IMR-90 (cell line): Measurements from ENCODE around the gene SETD3. TPM values are rescaled to one million over a fixed set of nuclear protein-coding genes. Genes with fewer than 3 reads are reported as not detected.

Experiments
- ATAC-seq: fragments of 200-7000 bp; cut with Tn5 transposase; 2 replicates; pipeline ENCODE4 v1.9.1; 2020; ENCODE audit warnings: low read depth, mild to moderate bottlenecking, moderate library complexity
- BruUV-seq: library from RNA; stranded (reverse); fragments of 400-500 nt; replicated peaks from 2 replicates; lab custom pipeline; 2021; lab: Mats Ljungman, UMichigan
- CTCF ChIA-PET: fragments of 300-600 bp; formaldehyde crosslinking; extraction: SDS; loops from one replicate; lab custom pipeline; 2021; ENCODE audit warnings: antibody characterized with exemption; lab: Yijun Ruan, JAX
- POLR2A ChIA-PET: fragments of 300-600 bp; sonication (Branson Sonifier 250); formaldehyde crosslinking; loops from one replicate; lab custom pipeline; 2022; ENCODE audit warnings: antibody characterized with exemption; ENCODE audit not compliant: unreplicated experiment; lab: Charles Lee
- DNase-seq: peaks from one replicate; pipeline ENCODE4 v3.0.0; 2013
- H2AFZ ChIP-seq: replicated peaks from 2 replicates; pipeline ENCODE3; 2013; ENCODE audit warnings: low read length, mild to moderate bottlenecking; ENCODE audit not compliant: poor library complexity
- H2AK5ac ChIP-seq: 2 replicates; pipeline ENCODE4 v1.6.1; 2013; ENCODE audit warnings: low read depth, low read length, inconsistent platforms
- H2AK9ac ChIP-seq: replicated peaks from 2 replicates; pipeline ENCODE3; 2013; ENCODE audit warnings: mild to moderate bottlenecking, low read depth, low read length, moderate library complexity; ENCODE audit not compliant: poor library complexity
- H2BK120ac ChIP-seq: 2 replicates; pipeline ENCODE4 v1.6.1; 2013; ENCODE audit warnings: low read depth, low read length, inconsistent platforms
- H2BK15ac ChIP-seq: 3 replicates; pipeline ENCODE4 v1.6.1; 2013; ENCODE audit warnings: low read depth, low read length, inconsistent platforms
- H2BK20ac ChIP-seq: 2 replicates; pipeline ENCODE4 v1.6.1; 2013; ENCODE audit warnings: low read depth, mild to moderate bottlenecking, inconsistent platforms, low read length, moderate library complexity
- H2BK5ac ChIP-seq: 2 replicates; pipeline ENCODE4 v1.6.1; 2013; ENCODE audit warnings: mild to moderate bottlenecking, low read depth, low read length, inconsistent platforms; ENCODE audit not compliant: poor library complexity, severe bottlenecking
- H3K14ac ChIP-seq: replicated peaks from 2 replicates; pipeline ENCODE4 v1.6.1; 2013; ENCODE audit warnings: low read depth, low read length, inconsistent platforms
- H3K18ac ChIP-seq: 2 replicates; pipeline ENCODE4 v1.6.1; 2013; ENCODE audit warnings: low read depth, low read length, control low read depth
- H3K23ac ChIP-seq: 2 replicates; pipeline ENCODE4 v1.6.1; 2013; ENCODE audit warnings: low read depth, low read length, inconsistent platforms
- H3K27ac ChIP-seq: 2 replicates; pipeline ENCODE4 v1.5.1; 2013; ENCODE audit warnings: mild to moderate bottlenecking, control low read depth, low read length; ENCODE audit not compliant: insufficient read depth
- H3K27me3 ChIP-seq: 2 replicates; pipeline ENCODE4 v1.6.1; 2013; ENCODE audit warnings: low read length; ENCODE audit not compliant: control insufficient read depth, insufficient read depth
- H3K36me3 ChIP-seq: 2 replicates; pipeline ENCODE4 v1.6.1; 2013; ENCODE audit warnings: low read length, mixed read lengths; ENCODE audit not compliant: control insufficient read depth, insufficient read depth
- H3K4ac ChIP-seq: 2 replicates; pipeline ENCODE4 v1.6.1; 2013; ENCODE audit warnings: low read depth, low read length, inconsistent platforms
- H3K4me1 ChIP-seq: 2 replicates; pipeline ENCODE4 v1.6.1; 2013; ENCODE audit warnings: low read length, mixed read lengths; ENCODE audit not compliant: control insufficient read depth, insufficient read depth
- H3K4me2 ChIP-seq: 2 replicates; pipeline ENCODE4 v1.6.1; 2013; ENCODE audit warnings: low read depth, mild to moderate bottlenecking, control low read depth, low read length, moderate library complexity
- H3K4me3 ChIP-seq: 2 replicates; pipeline ENCODE4 v1.5.1; 2013; ENCODE audit warnings: low read depth, mild to moderate bottlenecking, control low read depth, low read length, moderate library complexity; ENCODE audit not compliant: insufficient read depth
- H3K56ac ChIP-seq: 2 replicates; pipeline ENCODE4 v1.6.1; 2013; ENCODE audit warnings: low read length, inconsistent platforms; ENCODE audit not compliant: insufficient read depth; ENCODE audit errors: extremely low read depth
- H3K79me1 ChIP-seq, 2 experiments: 2 replicates each; pipeline ENCODE4 v1.6.1; 2013; ENCODE audit warnings: low read length in 2 of 2, inconsistent platforms in 1 of 2, low read depth in 1 of 2
- H3K9ac ChIP-seq: 2 replicates; pipeline ENCODE4 v1.6.1; 2013; ENCODE audit warnings: low read depth, low read length, control low read depth
- H3K9me1 ChIP-seq: 2 replicates; pipeline ENCODE4 v1.6.1; 2013; ENCODE audit warnings: low read length, inconsistent platforms; ENCODE audit not compliant: insufficient read depth
- H3K9me3 ChIP-seq: 2 replicates; pipeline ENCODE4 v1.6.1; 2013; ENCODE audit warnings: low read length; ENCODE audit not compliant: control insufficient read depth, insufficient read depth
- H4K20me1 ChIP-seq: 2 replicates; pipeline ENCODE4 v1.6.1; 2013; ENCODE audit warnings: low read length, inconsistent platforms; ENCODE audit not compliant: insufficient read depth
- H4K5ac ChIP-seq: 2 replicates; pipeline ENCODE4 v1.6.1; 2013; ENCODE audit warnings: mild to moderate bottlenecking, low read depth, low read length, control low read depth
- H4K8ac ChIP-seq, 2 experiments: 2 replicates each; pipeline ENCODE4 v1.6.1; 2013; ENCODE audit warnings: low read depth in 2 of 2, low read length in 2 of 2, control low read depth in 1 of 2, inconsistent platforms in 1 of 2
- H4K91ac ChIP-seq: 2 replicates; pipeline ENCODE4 v1.6.1; 2013; ENCODE audit warnings: low read depth, low read length, inconsistent platforms; ENCODE audit not compliant: insufficient read depth
- BHLHE40 ChIP-seq: fragments of 150-350 bp; IDR thresholded peaks from 2 replicates; pipeline ENCODE4 v1.6.1; 2016; ENCODE audit warnings: mild to moderate bottlenecking, low read depth, low read length
- CEBPB ChIP-seq: IDR thresholded peaks from 2 replicates; pipeline ENCODE4 v1.6.1; 2012; ENCODE audit warnings: low read depth, low read length, improper control_type of control experiment
- CHD1 ChIP-seq: IDR thresholded peaks from 2 replicates; pipeline ENCODE4 v1.6.1; 2012; ENCODE audit warnings: low read depth, low read length, improper control_type of control experiment
- ELK1 ChIP-seq: fragments of 150-350 bp; IDR thresholded peaks from 2 replicates; pipeline ENCODE4 v1.6.1; 2016; ENCODE audit warnings: low read depth, mild to moderate bottlenecking, low read length, moderate library complexity, borderline replicate concordance
- FOS ChIP-seq: fragments of 150-350 bp; IDR thresholded peaks from 2 replicates; pipeline ENCODE4 v1.6.1; 2016; ENCODE audit warnings: low read depth, low read length
- MAFK ChIP-seq: IDR thresholded peaks from 2 replicates; pipeline ENCODE4 v1.6.1; 2012; ENCODE audit warnings: low read depth, low read length, improper control_type of control experiment
- MAZ ChIP-seq: IDR thresholded peaks from 2 replicates; pipeline ENCODE4 v1.6.1; 2012; ENCODE audit warnings: low read depth, mild to moderate bottlenecking, low read length, improper control_type of control experiment, moderate library complexity, borderline replicate concordance
- MXI1 ChIP-seq: IDR thresholded peaks from 2 replicates; pipeline ENCODE4 v1.6.1; 2012; ENCODE audit warnings: low read depth, mild to moderate bottlenecking, low read length, moderate library complexity, borderline replicate concordance
- NFE2L2 ChIP-seq: fragments of 150-350 bp; IDR thresholded peaks from 2 replicates; pipeline ENCODE4 v1.6.1; 2016; ENCODE audit warnings: low read depth, mild to moderate bottlenecking, low read length
- POLR2A ChIP-seq: IDR thresholded peaks from 2 replicates; pipeline ENCODE4 v1.6.1; 2012; ENCODE audit warnings: mild to moderate bottlenecking, low read depth, low read length
- RAD21 ChIP-seq: IDR thresholded peaks from 2 replicates; pipeline ENCODE4 v1.6.1; 2012; ENCODE audit warnings: low read length, improper control_type of control experiment
- RCOR1 ChIP-seq: IDR thresholded peaks from 2 replicates; pipeline ENCODE4 v1.6.1; 2012; ENCODE audit warnings: mild to moderate bottlenecking, low read length, improper control_type of control experiment; ENCODE audit not compliant: insufficient replicate concordance
- RFX5 ChIP-seq: IDR thresholded peaks from 2 replicates; pipeline ENCODE4 v1.8.0; 2012; ENCODE audit warnings: low read depth, mild to moderate bottlenecking, low read length, moderate library complexity
- SMC3 ChIP-seq: fragments of 150-350 bp; IDR thresholded peaks from 2 replicates; pipeline ENCODE4 v1.6.1; 2016; ENCODE audit warnings: low read depth, mild to moderate bottlenecking, antibody characterized with exemption, low read length, moderate library complexity
- WGBS, 2 experiments: methylation state at CpG; one replicate each; pipeline versions ENCODE4 v1.1.5 to v1.1.7; 2013; ENCODE audit warnings: missing lambda C conversion rate in 2 of 2; ENCODE audit not compliant: insufficient read length in 1 of 2; ENCODE audit errors: extremely low coverage in 2 of 2; 5-methylcytosine and 5-hydroxymethylcytosine counted together
- dilution Hi-C: fragments of 300-500 bp; cut with HindIII; formaldehyde crosslinking; loops from one replicate; pipeline ENCODE4 v1.14.3; 2018; ENCODE audit warnings: low sequenced_read_pairs; ENCODE audit not compliant: unreplicated experiment
- in situ Hi-C: fragments of 300-500 bp; cut with MboI; formaldehyde crosslinking; loops from 3 replicates; pipeline ENCODE4 v1.14.3; 2019; ENCODE audit warnings: low sequenced_read_pairs, inconsistent platforms, mixed read lengths
- intact Hi-C: fragments of 100-400 bp; cut with micrococcal nuclease; formaldehyde crosslinking; loops from 2 replicates; pipeline ENCODE4 v1.10.0; 2022
- polyA plus RNA-seq, 3 experiments: library from polyadenylated mRNA; depleted of rRNA; stranded (reverse); fragments of >200 nt; gene quantifications; 2 replicates each; pipeline ENCODE4 v1.2.3, GENCODE V29; 2012; ENCODE audit warnings: low replicate concordance in 1 of 3
- total RNA-seq: library from RNA; depleted of rRNA; stranded (reverse); fragments of >200 nt; gene quantifications from 2 replicates; pipeline ENCODE4 v1.2.3, GENCODE V29; 2012
- TF ChIP-seq, protein P1 (sequence below): fragments of 150-350 bp; IDR thresholded peaks from 2 replicates; pipeline ENCODE4 v1.6.1; 2017; ENCODE audit warnings: mild to moderate bottlenecking, antibody characterized with exemption, low read length, low read depth
- TF ChIP-seq, protein P2 (sequence below): conservative IDR thresholded peaks from 2 replicates; pipeline ENCODE4 v1.5.1; 2012; ENCODE audit warnings: mild to moderate bottlenecking, low read depth, low read length, improper control_type of control experiment

SETD3 gene
- total and polyA plus RNA-seq, 2 of the 4 experiments (the other 2 are of a cell fraction), result 18.8 to 31.9 TPM

DNA sequence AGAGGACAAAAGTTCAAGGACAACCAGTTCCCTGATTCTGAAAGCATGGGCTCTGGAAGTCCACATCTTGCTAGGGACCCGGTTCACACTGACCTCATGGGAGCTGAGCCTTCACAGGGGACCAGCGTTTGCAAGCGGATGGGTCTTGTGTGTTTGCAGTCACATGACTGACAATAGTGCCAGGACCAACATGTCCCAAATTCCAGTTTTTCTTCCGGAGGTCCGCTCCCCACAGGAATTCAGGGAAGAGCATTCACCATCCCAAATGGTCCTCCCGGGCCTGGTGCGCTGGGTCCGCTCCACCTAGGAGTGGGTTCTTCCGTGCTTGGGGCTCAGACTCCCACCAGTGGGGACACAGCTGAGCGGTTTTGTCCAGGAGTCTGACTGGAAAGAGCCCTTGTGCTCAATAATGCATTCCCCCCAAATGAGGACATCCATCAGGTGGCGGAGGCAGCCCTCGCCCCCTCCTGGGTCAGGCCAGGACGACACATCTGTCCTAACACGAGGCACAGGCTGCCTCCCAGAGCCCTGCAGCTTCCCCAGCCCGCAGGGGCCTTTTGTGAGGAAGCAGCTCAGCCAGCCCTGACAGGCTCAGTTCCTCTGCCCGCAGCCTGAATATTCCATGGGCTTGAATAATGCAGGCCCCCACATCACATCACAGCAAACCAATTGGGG lies 116.9 kb downstream of the SETD3 start:
- Histone ChIP-seq H3K9me3 (no peaks in the 10 kb centered on the region), H3K79me1 (no peaks in the 10 kb centered on the region), H3K14ac (no peak overlapping the region), H3K4me3 (no peak overlapping the region), H4K8ac (no peak overlapping the region), H3K9ac (no peak overlapping the region), H2AK5ac (no peak overlapping the region), H4K20me1 (no peaks in the 10 kb centered on the region), H2AFZ (no peak overlapping the region), H3K36me3 (no peaks in the 10 kb centered on the region), H3K23ac (no peak overlapping the region), H3K27me3 (peaks cover 2% of the 10 kb centered on the region; the same call in 1 of the 2 replicates), H3K4me1 (no peaks in the 10 kb centered on the region), H2BK15ac (no peak overlapping the region), H3K4ac (no peak overlapping the region), H2BK20ac (no peak overlapping the region), H4K91ac (no peak overlapping the region), H2BK5ac (no peak overlapping the region), H3K56ac (no peak overlapping the region), H3K18ac (no peak overlapping the region), H3K27ac (no peak overlapping the region), H2AK9ac (no peak overlapping the region), H4K5ac (no peak overlapping the region), H2BK120ac (no peak overlapping the region), H3K4me2 (no peak overlapping the region), H3K9me1 (no peaks in the 10 kb centered on the region)
- BruUV-seq, result no TSS peak
- 61% methylated on average over 11 of the region's 16 CpGs; no CpG with 5 or more reads in 1 of the 2 experiments for WGBS, 2 experiments
- no peak for DNase-seq
- intact Hi-C loops, result no loop called here
- in situ Hi-C loops, result no loop called here
- ChIA-PET CTCF (no interaction called here), POLR2A (no interaction called here)
- no peak for TF ChIP-seq POLR2A
- no peak for TF ChIP-seq FOS
- TF ChIP-seq, protein P1, sequence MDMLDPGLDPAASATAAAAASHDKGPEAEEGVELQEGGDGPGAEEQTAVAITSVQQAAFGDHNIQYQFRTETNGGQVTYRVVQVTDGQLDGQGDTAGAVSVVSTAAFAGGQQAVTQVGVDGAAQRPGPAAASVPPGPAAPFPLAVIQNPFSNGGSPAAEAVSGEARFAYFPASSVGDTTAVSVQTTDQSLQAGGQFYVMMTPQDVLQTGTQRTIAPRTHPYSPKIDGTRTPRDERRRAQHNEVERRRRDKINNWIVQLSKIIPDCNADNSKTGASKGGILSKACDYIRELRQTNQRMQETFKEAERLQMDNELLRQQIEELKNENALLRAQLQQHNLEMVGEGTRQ, result no peak
- no peak for TF ChIP-seq MXI1
- TF ChIP-seq ELK1, result no peak
- TF ChIP-seq RAD21, result no peak
- TF ChIP-seq RCOR1, result no peak
- no peak for TF ChIP-seq CEBPB
- TF ChIP-seq, protein P2, sequence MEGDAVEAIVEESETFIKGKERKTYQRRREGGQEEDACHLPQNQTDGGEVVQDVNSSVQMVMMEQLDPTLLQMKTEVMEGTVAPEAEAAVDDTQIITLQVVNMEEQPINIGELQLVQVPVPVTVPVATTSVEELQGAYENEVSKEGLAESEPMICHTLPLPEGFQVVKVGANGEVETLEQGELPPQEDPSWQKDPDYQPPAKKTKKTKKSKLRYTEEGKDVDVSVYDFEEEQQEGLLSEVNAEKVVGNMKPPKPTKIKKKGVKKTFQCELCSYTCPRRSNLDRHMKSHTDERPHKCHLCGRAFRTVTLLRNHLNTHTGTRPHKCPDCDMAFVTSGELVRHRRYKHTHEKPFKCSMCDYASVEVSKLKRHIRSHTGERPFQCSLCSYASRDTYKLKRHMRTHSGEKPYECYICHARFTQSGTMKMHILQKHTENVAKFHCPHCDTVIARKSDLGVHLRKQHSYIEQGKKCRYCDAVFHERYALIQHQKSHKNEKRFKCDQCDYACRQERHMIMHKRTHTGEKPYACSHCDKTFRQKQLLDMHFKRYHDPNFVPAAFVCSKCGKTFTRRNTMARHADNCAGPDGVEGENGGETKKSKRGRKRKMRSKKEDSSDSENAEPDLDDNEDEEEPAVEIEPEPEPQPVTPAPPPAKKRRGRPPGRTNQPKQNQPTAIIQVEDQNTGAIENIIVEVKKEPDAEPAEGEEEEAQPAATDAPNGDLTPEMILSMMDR, result no peak
- no peak for TF ChIP-seq CHD1
- TF ChIP-seq NFE2L2, result no peak
- no peak for TF ChIP-seq SMC3
- no peak for TF ChIP-seq BHLHE40
- no peak for TF ChIP-seq MAZ
- TF ChIP-seq MAFK, result no peak
- no peak for TF ChIP-seq RFX5
- ATAC-seq, result no peak
- dilution Hi-C loops, result no loop called here
